ENCODE measurements around the gene TAOK3.
A peak's percentile ranks its signal among the peaks of the same experiment; 100 is the strongest.
"Not testable (repeated sequence)": the region's sequence is repeated elsewhere in the genome, so short reads cannot be mapped to it uniquely, and the experiment has no call there.

The TAOK3 gene

DNA sequence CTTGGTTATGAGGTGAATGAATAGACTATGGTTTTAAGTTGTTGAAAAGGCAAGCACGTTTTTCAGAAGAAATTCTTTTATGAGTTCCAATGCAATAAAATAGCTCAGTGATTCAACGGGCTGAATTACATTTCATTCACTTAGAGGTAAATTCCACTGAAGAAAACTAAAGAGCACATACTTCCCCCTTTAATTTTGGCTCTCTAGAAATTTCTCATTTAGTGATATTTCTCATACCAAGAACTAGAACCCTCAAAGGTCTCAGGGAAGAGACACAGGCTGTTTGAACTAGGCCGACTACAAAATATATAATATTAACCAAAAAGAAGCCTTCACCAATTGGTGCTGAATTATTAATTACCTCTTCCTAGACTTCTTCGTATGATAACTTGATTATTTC is 68.6 kb downstream of the TAOK3 start:
- Mint-ChIP-seq H3K4me1 (peaks cover 53% of the 10 kb centered on the region), H3K36me3 (peaks cover 5% of the 10 kb centered on the region), H3K27ac (no peak overlapping the region), H3K27me3 (no peaks in the 10 kb centered on the region), H3K9me3 (no peaks in the 10 kb centered on the region), H3K4me3 (no peak overlapping the region)

DNA sequence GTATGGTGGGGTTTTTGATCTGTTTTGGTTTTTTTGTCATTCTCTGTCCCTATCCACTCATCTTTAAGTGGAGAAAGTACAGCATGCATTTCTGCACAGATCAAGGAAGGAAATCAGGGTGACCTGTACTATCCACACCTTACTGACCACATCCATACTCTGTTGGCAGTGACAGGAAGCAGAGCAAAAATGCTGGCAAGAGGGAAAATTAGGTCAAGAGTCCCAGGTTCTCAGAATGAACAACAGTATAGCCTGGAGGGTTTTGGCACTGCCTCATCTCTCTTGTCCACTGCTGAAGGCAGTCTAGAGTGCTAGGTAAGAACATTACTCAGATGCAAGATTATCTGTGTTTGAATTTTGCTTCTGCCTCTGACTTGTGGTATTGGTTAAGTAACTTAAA is 70.7 kb downstream of the TAOK3 start:
- Mint-ChIP-seq H3K27me3 (no peaks in the 10 kb centered on the region), H3K4me1 (peaks cover 47% of the 10 kb centered on the region), H3K9me3 (no peaks in the 10 kb centered on the region), H3K4me3 (no peak overlapping the region), H3K36me3 (peaks cover 6% of the 10 kb centered on the region), H3K27ac (no peak overlapping the region)

DNA sequence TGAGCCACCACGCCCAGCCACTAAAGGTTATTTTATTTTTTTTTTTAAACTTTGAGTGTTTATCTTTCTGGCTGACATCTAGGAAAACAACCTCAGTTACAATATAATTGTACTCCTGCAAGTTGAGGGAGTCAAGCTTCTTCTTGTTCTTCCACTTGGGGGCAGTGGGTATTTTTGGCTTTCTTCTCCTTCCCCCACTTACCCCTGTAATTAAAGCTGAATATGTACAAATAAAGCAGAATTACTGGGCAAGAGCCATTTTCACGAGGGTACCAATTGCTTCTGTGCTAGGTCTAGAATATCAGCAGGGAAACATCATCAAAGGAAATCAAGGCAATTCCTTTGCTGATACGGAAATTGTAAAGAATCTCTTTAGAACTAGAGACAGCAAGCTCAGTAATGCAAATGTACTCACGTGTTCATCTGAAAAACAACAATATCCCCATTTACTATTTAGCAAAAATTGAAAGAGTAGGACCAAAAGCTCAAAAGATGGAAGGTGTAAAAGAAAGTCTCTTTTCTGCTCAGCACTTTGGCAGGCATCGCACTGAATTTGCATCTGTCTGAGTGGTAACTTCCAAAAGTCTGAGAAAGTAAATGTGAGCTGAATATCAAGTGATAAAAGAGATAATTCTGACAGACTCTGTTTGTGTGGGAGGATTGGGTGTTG is 72.8 kb downstream of the TAOK3 start:
- H3K36me3 Mint-ChIP-seq: peaks cover 9% of the 10 kb centered on the region
- no peaks in the 10 kb centered on the region for H3K9me3 Mint-ChIP-seq
- no peak overlapping the region for H3K4me3 Mint-ChIP-seq
- H3K27me3 Mint-ChIP-seq: no peaks in the 10 kb centered on the region
- peaks cover 48% of the 10 kb centered on the region for H3K4me1 Mint-ChIP-seq
- no peak overlapping the region for H3K27ac Mint-ChIP-seq

DNA sequence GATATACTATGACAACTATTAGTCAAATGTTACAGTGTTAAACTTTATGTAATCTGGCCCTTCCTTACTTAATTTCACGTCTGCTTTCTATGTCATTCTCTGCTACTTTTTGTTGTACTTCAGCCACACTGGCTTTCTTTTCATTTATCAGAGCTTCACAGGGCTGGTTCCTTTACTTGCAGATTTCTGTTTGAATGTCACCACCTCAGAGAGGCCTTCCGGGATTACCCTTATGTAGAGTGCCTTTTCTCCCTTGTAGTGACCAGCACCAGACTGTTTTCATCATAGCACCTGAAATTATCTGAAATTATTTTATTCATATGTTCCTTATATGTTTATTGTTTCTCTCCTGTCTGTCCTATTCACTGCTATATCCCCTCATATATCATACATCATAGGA is 75.4 kb downstream of the TAOK3 start:
- peak overlapping the region; percentile 60 for H3K27ac Mint-ChIP-seq
- no peak overlapping the region for H3K4me3 Mint-ChIP-seq
- no peaks in the 10 kb centered on the region for H3K9me3 Mint-ChIP-seq
- peaks cover 31% of the 10 kb centered on the region for H3K4me1 Mint-ChIP-seq
- H3K27me3 Mint-ChIP-seq: no peaks in the 10 kb centered on the region
- H3K36me3 Mint-ChIP-seq: peaks cover 8% of the 10 kb centered on the region

DNA sequence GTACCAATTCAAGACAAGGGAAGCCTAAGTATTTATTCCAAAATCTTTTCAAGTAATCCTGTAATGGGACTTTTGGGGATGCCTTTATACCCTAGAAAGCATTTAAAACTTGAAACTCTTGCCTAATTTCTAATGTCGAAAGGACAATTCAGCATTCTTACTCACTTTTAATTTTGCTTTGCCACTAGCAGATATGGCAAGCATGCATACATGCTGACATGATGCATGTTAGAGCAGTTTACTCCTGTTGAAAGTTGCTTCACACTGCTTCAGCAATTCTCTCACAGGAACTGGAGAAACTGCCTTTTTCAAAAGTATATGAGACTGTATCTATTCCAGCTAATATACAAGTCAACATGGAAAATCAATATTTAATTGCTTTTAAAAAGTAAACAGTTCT is 79.9 kb downstream of the TAOK3 start:
- Mint-ChIP-seq H3K36me3 (peaks cover 11% of the 10 kb centered on the region), H3K27me3 (no peaks in the 10 kb centered on the region), H3K4me1 (peaks cover 19% of the 10 kb centered on the region), H3K4me3 (no peak overlapping the region), H3K9me3 (no peaks in the 10 kb centered on the region), H3K27ac (no peak overlapping the region)

DNA sequence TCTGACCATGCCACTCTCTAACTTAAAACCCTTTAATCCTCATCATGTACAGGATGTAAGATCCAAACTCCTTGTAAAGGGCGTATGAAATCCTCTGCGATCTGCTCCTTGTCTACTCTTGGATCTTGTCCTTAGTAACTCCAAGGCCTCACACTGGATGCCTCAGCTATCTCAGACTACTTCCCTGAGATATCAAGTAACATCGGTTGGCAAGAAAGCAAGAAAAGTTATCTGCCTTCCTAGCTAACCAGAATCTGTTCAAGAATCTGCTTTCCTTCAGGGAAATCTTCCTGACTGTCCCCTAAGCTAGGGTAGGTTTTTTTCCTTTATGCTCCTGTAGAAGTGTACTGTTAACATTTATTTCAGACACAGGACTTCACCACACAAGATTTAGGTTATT is 82.6 kb downstream of the TAOK3 start:
- H3K27ac Mint-ChIP-seq: no peak overlapping the region
- H3K4me1 Mint-ChIP-seq: peaks cover 23% of the 10 kb centered on the region
- H3K36me3 Mint-ChIP-seq: peaks cover 15% of the 10 kb centered on the region
- H3K4me3 Mint-ChIP-seq: no peak overlapping the region
- H3K27me3 Mint-ChIP-seq: no peaks in the 10 kb centered on the region
- no peaks in the 10 kb centered on the region for H3K9me3 Mint-ChIP-seq

DNA sequence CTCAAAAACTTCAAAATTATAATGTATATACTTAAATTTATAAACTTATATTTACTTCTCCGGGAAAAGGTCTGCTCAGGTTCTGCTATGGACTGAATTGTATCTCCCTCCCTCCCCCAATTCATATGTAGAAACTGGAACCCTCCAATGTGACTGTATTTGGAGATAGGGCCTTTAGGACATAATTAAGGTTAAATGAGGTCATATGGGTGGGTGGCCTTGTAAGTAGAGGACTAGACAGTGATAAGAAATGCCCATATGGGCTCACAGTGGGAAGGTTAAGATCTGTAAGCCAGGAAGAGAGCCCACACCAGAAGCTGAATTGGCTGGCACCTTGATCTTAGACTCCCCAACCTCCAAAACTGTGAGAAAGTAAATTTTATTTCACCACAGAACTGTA is 84.5 kb downstream of the TAOK3 start:
- Mint-ChIP-seq H3K4me3 (no peak overlapping the region), H3K36me3 (peaks cover 21% of the 10 kb centered on the region), H3K4me1 (peaks cover 32% of the 10 kb centered on the region), H3K9me3 (no peaks in the 10 kb centered on the region), H3K27me3 (no peaks in the 10 kb centered on the region), H3K27ac (no peak overlapping the region)

DNA sequence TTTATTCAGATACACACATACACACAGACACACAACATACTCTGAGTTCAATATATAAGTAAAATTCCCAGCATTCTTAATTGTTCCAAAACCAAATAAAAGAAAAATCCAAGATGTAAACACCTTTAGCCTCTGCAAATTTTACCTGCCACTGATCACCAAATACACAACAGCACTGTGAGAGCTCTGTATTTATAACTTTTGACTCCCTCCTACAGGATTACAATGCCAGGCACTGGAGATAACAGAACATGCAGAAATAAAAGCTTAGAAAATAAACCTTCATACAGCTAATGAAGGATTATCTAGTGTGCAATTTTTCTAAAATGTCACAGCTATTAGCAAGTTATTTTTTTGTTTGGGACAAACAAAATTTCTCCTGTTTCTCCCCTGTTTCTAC is 85.0 kb downstream of the TAOK3 start:
- H3K4me3 Mint-ChIP-seq: no peak overlapping the region
- peaks cover 33% of the 10 kb centered on the region for H3K4me1 Mint-ChIP-seq
- no peaks in the 10 kb centered on the region for H3K9me3 Mint-ChIP-seq
- peaks cover 22% of the 10 kb centered on the region for H3K36me3 Mint-ChIP-seq
- H3K27ac Mint-ChIP-seq: no peak overlapping the region
- no peaks in the 10 kb centered on the region for H3K27me3 Mint-ChIP-seq

DNA sequence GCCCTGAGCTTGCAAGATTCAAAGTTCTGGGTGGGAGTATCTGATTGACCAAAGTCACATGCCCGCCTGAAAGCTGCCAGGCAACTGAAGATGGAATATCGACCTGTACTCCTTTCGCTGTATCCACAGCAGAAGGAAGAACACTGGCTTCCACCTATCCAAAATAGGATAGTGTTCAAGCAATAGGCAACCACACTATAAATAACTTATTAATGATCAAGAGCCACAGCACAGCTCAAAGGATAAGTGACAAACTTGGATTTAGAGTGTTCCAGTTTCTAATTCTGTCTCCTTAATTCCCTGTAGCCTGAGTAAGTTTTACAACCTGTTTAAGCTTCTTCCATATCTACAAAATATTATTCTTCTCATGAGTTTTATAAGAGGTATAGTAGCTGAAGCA is 89.9 kb downstream of the TAOK3 start:
- Mint-ChIP-seq H3K36me3 (peaks cover 32% of the 10 kb centered on the region), H3K27me3 (no peaks in the 10 kb centered on the region), H3K4me3 (no peak overlapping the region), H3K27ac (no peak overlapping the region), H3K4me1 (peaks cover 18% of the 10 kb centered on the region), H3K9me3 (peaks cover 7% of the 10 kb centered on the region)

DNA sequence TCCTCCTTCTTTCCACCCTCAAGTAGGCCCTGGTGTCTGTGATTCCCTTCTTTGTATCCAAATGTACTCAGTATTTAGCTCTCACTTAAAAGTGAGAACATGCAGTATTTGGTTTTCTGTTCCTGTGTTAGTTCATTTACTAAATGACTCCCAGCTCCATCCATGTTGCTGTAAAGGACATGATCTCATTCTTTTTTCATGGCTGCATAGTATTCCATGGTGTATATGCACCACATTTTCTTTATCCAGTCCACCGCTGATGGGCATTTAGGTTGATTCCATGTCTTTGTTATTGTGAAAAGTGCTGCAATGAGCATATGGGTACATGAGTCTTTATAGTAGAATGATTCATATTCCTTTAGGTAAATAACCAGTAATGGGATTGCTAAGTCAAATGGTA is 94.4 kb downstream of the TAOK3 start:
- H3K4me1 Mint-ChIP-seq: peaks cover 18% of the 10 kb centered on the region
- H3K27me3 Mint-ChIP-seq, H3K27ac Mint-ChIP-seq, H3K9me3 Mint-ChIP-seq, H3K4me3 Mint-ChIP-seq: not testable (repeated sequence)
- peaks cover 21% of the 10 kb centered on the region for H3K36me3 Mint-ChIP-seq

DNA sequence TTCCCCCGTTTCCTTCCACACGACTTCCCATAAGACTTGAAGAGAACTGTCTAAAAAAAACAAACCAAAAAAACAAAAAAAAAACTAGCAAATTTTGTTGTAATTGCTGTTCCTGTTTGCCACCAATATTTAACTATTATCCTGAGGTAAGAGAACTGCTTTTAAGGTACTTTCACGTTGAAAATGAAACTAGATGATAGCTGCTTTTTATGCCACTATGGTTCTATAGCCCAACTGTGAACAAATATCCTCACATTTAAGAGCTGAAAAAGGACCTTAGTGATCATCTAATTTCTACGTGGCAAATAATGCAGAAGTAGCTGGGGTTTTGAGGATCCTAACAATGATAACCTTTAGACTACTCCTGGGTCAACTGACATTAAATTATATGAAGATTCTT is 98.6 kb downstream of the TAOK3 start:
- Mint-ChIP-seq H3K27ac (peak overlapping the region; percentile 23), H3K4me1 (peaks cover 27% of the 10 kb centered on the region), H3K4me3 (no peak overlapping the region)

DNA sequence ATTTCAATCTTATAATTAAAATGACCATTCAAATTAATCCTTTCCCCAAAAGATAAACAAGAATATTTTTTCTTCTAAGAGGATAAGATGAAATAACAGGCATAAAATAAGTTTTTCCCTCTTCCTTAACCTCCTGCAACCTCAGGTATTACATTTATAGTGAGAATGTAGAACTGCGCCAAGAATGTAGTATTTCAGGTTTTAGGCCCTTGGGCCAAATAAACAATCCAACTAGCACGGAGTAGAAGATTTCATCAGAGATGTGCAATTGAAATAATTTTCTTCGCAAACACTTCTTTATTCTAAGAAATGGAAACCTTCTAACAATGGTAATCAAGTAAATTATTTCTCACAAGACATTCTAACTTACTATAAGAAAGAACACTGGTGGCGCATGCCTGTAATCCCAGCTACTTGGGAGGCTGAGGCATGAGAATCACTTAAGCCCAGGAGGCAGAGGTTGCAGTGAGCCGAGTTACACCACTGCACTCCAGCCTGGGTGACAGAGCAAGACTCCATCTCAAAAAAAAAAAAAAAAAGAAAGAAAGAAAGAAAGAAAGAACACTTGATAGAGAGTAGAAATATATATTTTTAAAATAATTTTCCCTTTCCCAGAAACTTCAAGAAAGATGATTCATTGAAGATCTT is 100.8 kb downstream of the TAOK3 start:
- H3K27me3 Mint-ChIP-seq: no peaks in the 10 kb centered on the region
- no peaks in the 10 kb centered on the region for H3K9me3 Mint-ChIP-seq
- H3K4me3 Mint-ChIP-seq: no peak overlapping the region
- peaks cover 1% of the 10 kb centered on the region for H3K36me3 Mint-ChIP-seq
- peaks cover 27% of the 10 kb centered on the region for H3K4me1 Mint-ChIP-seq
- no peak overlapping the region for H3K27ac Mint-ChIP-seq

More for the DNA sequence above, 98.6 kb downstream of the TAOK3 start:
- no peaks in the 10 kb centered on the region for H3K27me3 Mint-ChIP-seq
- H3K9me3 Mint-ChIP-seq: peaks cover 4% of the 10 kb centered on the region
- H3K36me3 Mint-ChIP-seq: peaks cover 7% of the 10 kb centered on the region

DNA sequence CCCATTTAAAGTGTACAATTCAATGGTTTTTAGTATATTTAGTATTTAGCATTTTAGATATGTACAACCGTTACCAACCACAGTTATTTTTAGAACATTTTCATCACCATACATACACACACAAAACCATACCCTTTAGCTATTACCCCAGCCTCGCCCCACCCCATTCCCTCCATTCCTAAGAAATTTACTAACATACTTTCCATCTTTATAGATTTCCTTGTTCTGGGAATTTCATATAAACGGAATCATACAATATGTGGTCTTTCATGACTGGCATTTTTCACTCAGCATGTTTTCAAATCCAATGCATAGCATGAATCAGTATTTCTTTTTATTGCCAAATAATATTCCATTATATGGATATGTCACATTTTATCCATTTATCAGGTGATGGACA is 101.5 kb downstream of the TAOK3 start:
- Mint-ChIP-seq H3K27ac (no peak overlapping the region), H3K4me1 (peaks cover 26% of the 10 kb centered on the region)

DNA sequence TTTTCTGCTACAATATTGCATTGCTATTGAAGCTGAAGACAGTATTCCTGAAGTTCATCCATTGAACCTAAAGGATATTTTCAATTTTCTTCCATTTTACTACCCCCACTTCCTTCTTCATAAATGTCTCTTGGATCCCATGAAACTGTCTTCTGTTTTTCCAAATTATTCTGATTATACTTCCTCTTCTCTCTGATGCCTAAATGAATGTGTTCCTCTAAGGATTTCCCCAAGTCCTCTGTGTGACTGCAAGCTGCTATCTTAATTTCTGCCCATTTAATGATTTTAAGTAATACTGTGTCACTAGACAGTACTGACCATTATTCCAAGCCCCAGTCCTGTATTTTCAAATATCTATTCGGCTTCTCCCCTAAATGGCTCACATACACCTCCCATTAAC is 102.9 kb downstream of the TAOK3 start:
- Mint-ChIP-seq H3K9me3 (no peaks in the 10 kb centered on the region), H3K27ac (peak overlapping the region; percentile 61), H3K4me1 (peaks cover 20% of the 10 kb centered on the region), H3K27me3 (no peaks in the 10 kb centered on the region), H3K36me3 (peaks cover 1% of the 10 kb centered on the region), H3K4me3 (no peak overlapping the region)

More for the DNA sequence above, 101.5 kb downstream of the TAOK3 start:
- no peaks in the 10 kb centered on the region for H3K9me3 Mint-ChIP-seq
- no peak overlapping the region for H3K4me3 Mint-ChIP-seq
- H3K27me3 Mint-ChIP-seq: no peaks in the 10 kb centered on the region
- H3K36me3 Mint-ChIP-seq: peaks cover 1% of the 10 kb centered on the region

DNA sequence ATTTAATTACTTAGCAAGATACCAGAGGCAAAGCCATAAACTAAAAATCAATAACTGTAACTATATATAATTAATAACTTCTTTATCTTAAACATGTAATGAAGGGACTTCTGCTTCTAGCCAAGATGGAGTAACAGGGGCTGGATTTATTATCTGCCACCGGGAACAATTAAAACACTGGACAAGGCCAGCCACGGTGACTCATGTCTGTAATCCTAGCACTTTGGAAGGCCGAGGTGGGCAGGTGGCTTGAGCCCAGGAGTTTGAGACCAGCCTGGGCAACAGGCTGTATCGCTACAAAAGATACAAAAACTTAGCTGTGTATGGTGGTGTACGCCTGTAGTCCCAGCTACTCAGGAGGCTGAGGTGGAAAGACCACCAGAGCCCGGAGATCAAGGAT is 113.6 kb downstream of the TAOK3 start:
- peaks cover 6% of the 10 kb centered on the region for H3K9me3 Mint-ChIP-seq
- H3K27me3 Mint-ChIP-seq: no peaks in the 10 kb centered on the region
- H3K36me3 Mint-ChIP-seq: peaks cover 25% of the 10 kb centered on the region
- no peak overlapping the region for H3K27ac Mint-ChIP-seq
- no peak overlapping the region for H3K4me3 Mint-ChIP-seq
- peaks cover 12% of the 10 kb centered on the region for H3K4me1 Mint-ChIP-seq

DNA sequence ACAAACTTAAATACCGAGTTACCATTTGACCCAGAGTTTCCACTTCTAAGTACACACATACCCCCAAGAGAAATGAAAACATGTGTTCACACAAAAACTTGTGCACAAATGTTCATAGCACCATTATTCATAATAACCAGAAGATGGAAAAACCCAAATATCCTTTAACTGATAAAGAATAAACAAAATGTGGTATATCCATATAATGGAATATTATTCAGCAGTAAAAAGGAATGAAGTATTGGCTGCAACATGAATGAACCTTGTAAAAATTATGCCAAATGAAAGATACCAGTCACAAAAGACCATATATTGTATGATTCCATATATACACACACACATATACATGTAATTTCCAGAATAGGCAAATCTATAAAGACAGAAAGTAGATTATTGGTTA is 116.4 kb downstream of the TAOK3 start:
- Mint-ChIP-seq H3K27ac (no peak overlapping the region), H3K27me3 (no peaks in the 10 kb centered on the region), H3K9me3 (peaks cover 6% of the 10 kb centered on the region), H3K4me1 (peaks cover 15% of the 10 kb centered on the region), H3K4me3 (no peak overlapping the region), H3K36me3 (peaks cover 23% of the 10 kb centered on the region)

DNA sequence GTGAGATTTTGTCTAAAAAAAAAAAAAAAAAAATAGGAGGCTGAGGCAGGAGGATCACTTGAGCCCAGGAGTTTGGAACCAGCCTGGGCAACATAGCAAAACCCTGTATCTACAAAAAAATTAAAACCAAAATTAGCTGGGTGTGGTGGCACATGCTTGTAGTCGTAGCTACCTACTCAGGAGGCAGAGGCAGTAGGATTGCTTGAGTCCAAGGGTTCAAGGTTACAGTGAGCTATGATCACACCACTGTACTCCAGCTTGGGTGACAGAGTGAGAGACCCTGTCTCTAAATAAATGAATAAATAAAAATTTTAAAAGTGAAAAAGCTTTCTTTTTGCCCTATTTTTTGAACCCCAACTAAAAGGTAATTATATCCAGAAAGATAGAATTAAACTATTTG is 123.2 kb downstream of the TAOK3 start:
- no peak overlapping the region for H3K27ac Mint-ChIP-seq
- no peaks in the 10 kb centered on the region for H3K27me3 Mint-ChIP-seq
- H3K4me1 Mint-ChIP-seq: peaks cover 8% of the 10 kb centered on the region
- H3K9me3 Mint-ChIP-seq: no peaks in the 10 kb centered on the region
- peaks cover 11% of the 10 kb centered on the region for H3K36me3 Mint-ChIP-seq
- H3K4me3 Mint-ChIP-seq: no peak overlapping the region
